H9 (cell line): ENCODE measurements around the gene SOX1. TPM values are rescaled to one million over a fixed set of nuclear protein-coding genes. Genes with fewer than 3 reads are reported as not detected.

Experiments used
- DNase-seq: peaks from one replicate; pipeline ENCODE4 v3.0.0-alpha.2; 2017
- H2AFZ ChIP-seq: one replicate; pipeline ENCODE4 v1.6.1; 2013; ENCODE audit warnings: mild to moderate bottlenecking, low read length, control low read depth, moderate library complexity
- H2AK5ac ChIP-seq: 2 replicates; pipeline ENCODE4 v1.6.1; 2013; ENCODE audit warnings: low read length, control low read depth, mixed read lengths; ENCODE audit not compliant: insufficient read length
- H2BK120ac ChIP-seq: one replicate; pipeline ENCODE4 v1.6.1; 2013; ENCODE audit warnings: low read depth, mild to moderate bottlenecking, low read length, control low read depth, inconsistent platforms; ENCODE audit not compliant: poor library complexity, severe bottlenecking
- H2BK12ac ChIP-seq: 2 replicates; pipeline ENCODE4 v1.6.1; 2013; ENCODE audit warnings: low read length, control low read depth, mixed read lengths, low read depth; ENCODE audit not compliant: insufficient read length
- H2BK15ac ChIP-seq: 2 replicates; pipeline ENCODE4 v1.6.1; 2013; ENCODE audit warnings: low read depth, low read length, control low read depth
- H2BK20ac ChIP-seq: one replicate; pipeline ENCODE4 v1.6.1; 2013; ENCODE audit warnings: low read depth, mild to moderate bottlenecking, low read length, control low read depth, inconsistent platforms; ENCODE audit not compliant: poor library complexity, severe bottlenecking
- H2BK5ac ChIP-seq: 2 replicates; pipeline ENCODE4 v1.6.1; 2013; ENCODE audit warnings: low read length, control low read depth, mixed read lengths; ENCODE audit not compliant: insufficient read length
- H3K14ac ChIP-seq: 2 replicates; pipeline ENCODE4 v1.6.1; 2013; ENCODE audit warnings: low read length, control low read depth; ENCODE audit not compliant: insufficient read depth
- H3K18ac ChIP-seq: 2 replicates; pipeline ENCODE4 v1.6.1; 2013; ENCODE audit warnings: low read depth, mild to moderate bottlenecking, mixed read lengths, low read length, control low read depth; ENCODE audit not compliant: insufficient read length
- H3K23ac ChIP-seq: 2 replicates; pipeline ENCODE4 v1.6.1; 2013; ENCODE audit warnings: low read length, control low read depth, mixed read lengths, low read depth; ENCODE audit not compliant: insufficient read length
- H3K23me2 ChIP-seq: 2 replicates; pipeline ENCODE4 v1.6.1; 2013; ENCODE audit warnings: low read depth, mild to moderate bottlenecking, mixed read lengths, low read length, control low read depth; ENCODE audit not compliant: insufficient read length, poor library complexity, severe bottlenecking
- H3K27ac ChIP-seq: 2 replicates; pipeline ENCODE4 v1.5.1; 2013; ENCODE audit warnings: low read length, control low read depth, mixed read lengths, low read depth; ENCODE audit not compliant: insufficient read length
- H3K27me3 ChIP-seq: 2 replicates; pipeline ENCODE4 v1.6.1; 2013; ENCODE audit warnings: low read length, control low read depth, inconsistent platforms; ENCODE audit not compliant: insufficient read depth
- H3K4ac ChIP-seq: 2 replicates; pipeline ENCODE4 v1.6.1; 2013; ENCODE audit warnings: low read depth, mild to moderate bottlenecking, control low read depth, inconsistent platforms, low read length, moderate library complexity
- H3K4me1 ChIP-seq: 2 replicates; pipeline ENCODE4 v1.6.1; 2013; ENCODE audit warnings: low read length, control low read depth, inconsistent platforms; ENCODE audit not compliant: insufficient read depth
- H3K4me2 ChIP-seq: 2 replicates; pipeline ENCODE4 v1.6.1; 2013; ENCODE audit warnings: low read length, control low read depth, mixed read lengths; ENCODE audit not compliant: insufficient read length, insufficient read depth
- H3K56ac ChIP-seq: 2 replicates; pipeline ENCODE4 v1.6.1; 2013; ENCODE audit warnings: low read depth, mild to moderate bottlenecking, mixed read lengths, low read length, control low read depth; ENCODE audit not compliant: insufficient read length
- H3K79me1 ChIP-seq: 2 replicates; pipeline ENCODE4 v1.6.1; 2013; ENCODE audit warnings: low read depth, mild to moderate bottlenecking, moderate library complexity, low read length, control low read depth, inconsistent platforms; ENCODE audit not compliant: insufficient read depth, poor library complexity, severe bottlenecking
- H3K79me2 ChIP-seq: 2 replicates; pipeline ENCODE4 v1.6.1; 2013; ENCODE audit warnings: low read length, control low read depth, inconsistent platforms; ENCODE audit not compliant: insufficient read depth
- H3K9ac ChIP-seq: 2 replicates; pipeline ENCODE4 v1.6.1; 2013; ENCODE audit warnings: low read length, control low read depth, mixed read lengths; ENCODE audit not compliant: insufficient read length; ENCODE audit errors: extremely low read depth
- H3K9me3 ChIP-seq: one replicate; pipeline ENCODE4 v1.6.1; 2013; ENCODE audit warnings: low read depth, low read length, inconsistent platforms; ENCODE audit not compliant: control insufficient read depth
- H3T11ph ChIP-seq: one replicate; pipeline ENCODE4 v1.6.1; 2013; ENCODE audit warnings: mild to moderate bottlenecking, low read length, control low read depth, inconsistent platforms
- H4K20me1 ChIP-seq: one replicate; pipeline ENCODE4 v1.6.1; 2013; ENCODE audit not compliant: control insufficient read depth, insufficient read length, insufficient read depth
- H4K5ac ChIP-seq: 2 replicates; pipeline ENCODE4 v1.6.1; 2013; ENCODE audit warnings: low read depth, mild to moderate bottlenecking, mixed read lengths, low read length, control low read depth; ENCODE audit not compliant: insufficient read length
- H4K8ac ChIP-seq: replicated peaks from 2 replicates; pipeline ENCODE4 v1.6.1; 2013; ENCODE audit warnings: low read length, control low read depth, mixed read lengths, low read depth; ENCODE audit not compliant: insufficient read length
- H4K91ac ChIP-seq: 2 replicates; pipeline ENCODE4 v1.6.1; 2013; ENCODE audit warnings: low read depth, mild to moderate bottlenecking, moderate library complexity, mixed read lengths, low read length, control low read depth; ENCODE audit not compliant: insufficient read length
- H3K27ac Mint-ChIP-seq, 3 experiments: 2 replicates in 2 of 3; 3 replicates in 1 of 3; pipeline ENCODE4 v1.8.0; 2020 to 2021; ENCODE audit warnings: mixed read lengths in 3 of 3, mild to moderate bottlenecking in 1 of 3, moderate library complexity in 1 of 3
- H3K27me3 Mint-ChIP-seq: 2 replicates; pipeline ENCODE4 v1.8.0; 2021; ENCODE audit warnings: low read depth, mild to moderate bottlenecking, moderate library complexity, mixed read lengths
- H3K36me3 Mint-ChIP-seq, 3 experiments: 2 replicates in 2 of 3; 3 replicates in 1 of 3; pipeline ENCODE4 v1.8.0; 2020 to 2021; ENCODE audit warnings: low read depth in 3 of 3, mixed read lengths in 3 of 3; ENCODE audit not compliant: insufficient read depth in 1 of 3
- H3K4me1 Mint-ChIP-seq, 2 experiments: 2 replicates each; pipeline ENCODE4 v1.8.0; 2020; ENCODE audit warnings: mixed read lengths in 2 of 2
- H3K4me3 Mint-ChIP-seq, 2 experiments: 2 replicates in 1 of 2; 3 replicates in 1 of 2; pipeline ENCODE4 v1.8.0; 2020 to 2021; ENCODE audit warnings: mild to moderate bottlenecking in 2 of 2, mixed read lengths in 2 of 2, moderate library complexity in 1 of 2
- H3K9me3 Mint-ChIP-seq, 2 experiments: 2 replicates in 1 of 2; 3 replicates in 1 of 2; pipeline ENCODE4 v1.8.0; 2020; ENCODE audit warnings: mild to moderate bottlenecking in 2 of 2, mixed read lengths in 2 of 2, moderate library complexity in 1 of 2
- WGBS: extraction: QIAGEN DNeasy Blood & Tissue Kit; methylation state at CpG from one replicate; pipeline ENCODE4 v1.1.7; 2013; ENCODE audit warnings: missing lambda C conversion rate, low lambda C conversion rate, mixed read lengths; ENCODE audit not compliant: insufficient read length; ENCODE audit errors: extremely low coverage; 5-methylcytosine and 5-hydroxymethylcytosine counted together
- total RNA-seq: library from RNA; stranded (reverse); gene quantifications from 2 replicates; pipeline ENCODE4 v1.2.1, GENCODE V29; 2021
- TF ChIP-seq, protein P1 (sequence below): fragments of 200-600 bp; sonication (generic); conservative IDR thresholded peaks from 3 replicates; pipeline ENCODE4 v1.8.0; 2021; ENCODE audit warnings: antibody characterized with exemption, mild to moderate bottlenecking

SOX1 gene
- total RNA-seq, 1 experiment from 2014 or later: 0.17 TPM

DNA sequence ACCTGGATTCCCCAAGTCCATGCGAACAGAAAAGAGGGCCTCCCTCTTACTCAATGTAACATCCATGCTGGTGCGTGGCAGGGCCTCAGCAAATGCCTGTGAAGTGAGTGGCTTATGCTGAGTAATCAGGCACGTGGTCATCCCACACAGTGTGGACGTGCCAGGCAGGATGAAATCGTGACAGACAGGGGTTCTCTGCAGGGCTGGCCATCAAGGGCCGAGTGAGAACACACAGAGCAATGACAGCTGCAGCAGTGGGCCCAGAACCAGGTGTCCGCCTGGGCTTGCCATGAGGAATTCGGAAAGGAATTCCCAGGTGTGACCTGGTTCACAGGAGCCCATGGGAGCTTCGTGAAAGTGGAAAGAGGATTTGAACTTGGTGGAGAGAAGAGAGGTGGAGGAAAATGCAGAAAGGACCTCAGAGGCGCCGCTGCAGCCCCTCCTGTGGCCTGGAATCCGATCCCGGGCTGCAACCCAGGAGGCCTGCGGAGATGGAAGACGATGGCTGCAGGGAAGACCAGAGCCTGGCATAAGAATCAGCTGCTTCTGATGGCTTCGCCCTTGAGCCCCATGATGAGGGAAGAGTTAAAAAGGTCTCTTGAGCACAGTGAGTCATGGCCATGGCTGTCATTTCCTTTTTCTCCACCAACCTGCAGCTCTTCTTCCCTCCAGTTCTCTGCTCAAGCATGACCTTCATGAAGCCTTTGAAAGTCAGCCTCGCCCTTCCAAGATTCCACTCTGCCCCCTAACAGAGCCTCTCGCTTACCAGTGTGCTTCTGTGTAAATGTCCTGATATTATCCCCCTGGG lies 34.6 kb upstream of the SOX1 start:
- no peaks in the 10 kb centered on the region for H3K79me1 ChIP-seq
- DNase-seq: no peak

More for the DNA sequence above, 34.6 kb upstream of the SOX1 start:
- Mint-ChIP-seq H3K27me3 (peaks cover 65% of the 10 kb centered on the region), H3K9me3 (peaks cover 10 to 11% of the 10 kb centered on the region in 2 experiments), H3K4me1 (peaks cover 7 to 8% of the 10 kb centered on the region in 2 experiments), H3K36me3 (peaks cover 0 to 2% (median 1%) of the 10 kb centered on the region in 3 experiments; a peak in 3 of 7 replicates), H3K4me3 (no peak overlapping the region), H3K27ac (no peak overlapping the region; a peak in 1 of 7 replicates)
- H4K5ac ChIP-seq: no peak overlapping the region
- no peaks in the 10 kb centered on the region for H3K79me2 ChIP-seq
- no CpG with 5 or more reads among the region's 18 CpGs for WGBS
- no peaks in the 10 kb centered on the region for H3K4me1 ChIP-seq
- no peak overlapping the region for H3K9ac ChIP-seq
- no peak overlapping the region for H3K4me2 ChIP-seq
- TF ChIP-seq, protein P1, sequence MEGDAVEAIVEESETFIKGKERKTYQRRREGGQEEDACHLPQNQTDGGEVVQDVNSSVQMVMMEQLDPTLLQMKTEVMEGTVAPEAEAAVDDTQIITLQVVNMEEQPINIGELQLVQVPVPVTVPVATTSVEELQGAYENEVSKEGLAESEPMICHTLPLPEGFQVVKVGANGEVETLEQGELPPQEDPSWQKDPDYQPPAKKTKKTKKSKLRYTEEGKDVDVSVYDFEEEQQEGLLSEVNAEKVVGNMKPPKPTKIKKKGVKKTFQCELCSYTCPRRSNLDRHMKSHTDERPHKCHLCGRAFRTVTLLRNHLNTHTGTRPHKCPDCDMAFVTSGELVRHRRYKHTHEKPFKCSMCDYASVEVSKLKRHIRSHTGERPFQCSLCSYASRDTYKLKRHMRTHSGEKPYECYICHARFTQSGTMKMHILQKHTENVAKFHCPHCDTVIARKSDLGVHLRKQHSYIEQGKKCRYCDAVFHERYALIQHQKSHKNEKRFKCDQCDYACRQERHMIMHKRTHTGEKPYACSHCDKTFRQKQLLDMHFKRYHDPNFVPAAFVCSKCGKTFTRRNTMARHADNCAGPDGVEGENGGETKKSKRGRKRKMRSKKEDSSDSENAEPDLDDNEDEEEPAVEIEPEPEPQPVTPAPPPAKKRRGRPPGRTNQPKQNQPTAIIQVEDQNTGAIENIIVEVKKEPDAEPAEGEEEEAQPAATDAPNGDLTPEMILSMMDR: no peak
- no peaks in the 10 kb centered on the region for H4K20me1 ChIP-seq
- no peak overlapping the region for H2BK15ac ChIP-seq
- no peaks in the 10 kb centered on the region for H3K9me3 ChIP-seq
- H3K56ac ChIP-seq: no peak overlapping the region
- H4K91ac ChIP-seq: no peak overlapping the region
- H2AK5ac ChIP-seq: no peak overlapping the region
- H3T11ph ChIP-seq: no peak overlapping the region
- no peak overlapping the region for H2BK12ac ChIP-seq
- H3K4ac ChIP-seq: no peak overlapping the region
- no peak overlapping the region for H2AFZ ChIP-seq
- H3K23me2 ChIP-seq: no peaks in the 10 kb centered on the region
- H2BK20ac ChIP-seq: no peak overlapping the region
- H2BK5ac ChIP-seq: no peak overlapping the region
- no peak overlapping the region for H3K18ac ChIP-seq
- H3K27ac ChIP-seq: no peak overlapping the region
- no peaks in the 10 kb centered on the region for H3K27me3 ChIP-seq
- no peak overlapping the region for H4K8ac ChIP-seq
- no peak overlapping the region for H3K14ac ChIP-seq
- H3K23ac ChIP-seq: no peak overlapping the region
- H2BK120ac ChIP-seq: no peak overlapping the region
